Neural cell (in vitro differentiated cells): ENCODE measurements around the gene COX8A.

Experiments
- EP300 ChIP-seq: fragments of 450-650 bp; conservative IDR thresholded peaks from 2 replicates; pipeline ENCODE4 v1.6.1; 2014; ENCODE audit warnings: antibody characterized with exemption, mild to moderate bottlenecking, moderate library complexity; ENCODE audit not compliant: poor library complexity, severe bottlenecking
- EZH2 ChIP-seq: fragments of 200-600, 300-800 bp; shearing (Covaris generic), sonication (generic); IDR thresholded peaks from 2 replicates; pipeline ENCODE4 v1.6.1; 2014; ENCODE audit warnings: antibody characterized with exemption, low read length, borderline replicate concordance, mild to moderate bottlenecking; ENCODE audit not compliant: insufficient read depth, poor library complexity, severe bottlenecking
- MXI1 ChIP-seq: fragments of 450-650 bp; conservative IDR thresholded peaks from 2 replicates; pipeline ENCODE4 v1.6.1; 2014; ENCODE audit warnings: antibody characterized with exemption, mild to moderate bottlenecking; ENCODE audit not compliant: poor library complexity, severe bottlenecking
- POLR2AphosphoS5 ChIP-seq: IDR thresholded peaks from 2 replicates; pipeline ENCODE4 v1.6.1; 2012
- RAD21 ChIP-seq: fragments of 450-650 bp; conservative IDR thresholded peaks from 2 replicates; pipeline ENCODE4 v1.6.1; 2014; ENCODE audit warnings: antibody characterized with exemption, mild to moderate bottlenecking, moderate library complexity
- REST ChIP-seq: IDR thresholded peaks from 2 replicates; pipeline ENCODE4 v1.6.1; 2012; ENCODE audit warnings: borderline replicate concordance
- SMC3 ChIP-seq: fragments of 450-650 bp; conservative IDR thresholded peaks from 2 replicates; pipeline ENCODE4 v1.6.1; 2014; ENCODE audit warnings: antibody characterized with exemption, mild to moderate bottlenecking, moderate library complexity; ENCODE audit not compliant: poor library complexity
- TAF1 ChIP-seq: IDR thresholded peaks from 2 replicates; pipeline ENCODE4 v1.6.1; 2012; ENCODE audit warnings: low read depth
- TF ChIP-seq, protein P1 (sequence below): fragments of 450-650 bp; IDR thresholded peaks from 2 replicates; pipeline ENCODE4 v1.5.1; 2014; ENCODE audit warnings: antibody characterized with exemption, mild to moderate bottlenecking, moderate library complexity; ENCODE audit not compliant: poor library complexity, severe bottlenecking

GRCh38 chr11:63961608-63962412, 12.6 kb upstream of the COX8A start:
- TF ChIP-seq, protein P1, sequence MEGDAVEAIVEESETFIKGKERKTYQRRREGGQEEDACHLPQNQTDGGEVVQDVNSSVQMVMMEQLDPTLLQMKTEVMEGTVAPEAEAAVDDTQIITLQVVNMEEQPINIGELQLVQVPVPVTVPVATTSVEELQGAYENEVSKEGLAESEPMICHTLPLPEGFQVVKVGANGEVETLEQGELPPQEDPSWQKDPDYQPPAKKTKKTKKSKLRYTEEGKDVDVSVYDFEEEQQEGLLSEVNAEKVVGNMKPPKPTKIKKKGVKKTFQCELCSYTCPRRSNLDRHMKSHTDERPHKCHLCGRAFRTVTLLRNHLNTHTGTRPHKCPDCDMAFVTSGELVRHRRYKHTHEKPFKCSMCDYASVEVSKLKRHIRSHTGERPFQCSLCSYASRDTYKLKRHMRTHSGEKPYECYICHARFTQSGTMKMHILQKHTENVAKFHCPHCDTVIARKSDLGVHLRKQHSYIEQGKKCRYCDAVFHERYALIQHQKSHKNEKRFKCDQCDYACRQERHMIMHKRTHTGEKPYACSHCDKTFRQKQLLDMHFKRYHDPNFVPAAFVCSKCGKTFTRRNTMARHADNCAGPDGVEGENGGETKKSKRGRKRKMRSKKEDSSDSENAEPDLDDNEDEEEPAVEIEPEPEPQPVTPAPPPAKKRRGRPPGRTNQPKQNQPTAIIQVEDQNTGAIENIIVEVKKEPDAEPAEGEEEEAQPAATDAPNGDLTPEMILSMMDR, result no peak
- no peak for TF ChIP-seq POLR2AphosphoS5
- no peak for TF ChIP-seq TAF1
- TF ChIP-seq EP300, result no peak
- no peak for TF ChIP-seq EZH2
- TF ChIP-seq MXI1, result no peak
- no peak for TF ChIP-seq REST
- no peak for TF ChIP-seq RAD21
- no peak for TF ChIP-seq SMC3
